HepG2 (cell line): ENCODE results near the gene AGO4.

ENCODE experiments used
- CEBPB ChIP-seq: IDR thresholded peaks from 2 replicates; pipeline ENCODE4 v1.6.1; 2011; ENCODE audit warnings: low read depth, low read length, improper control_type of control experiment, borderline replicate concordance
- NR2F6 ChIP-seq, 2 experiments: IDR thresholded peaks; 2 replicates each; pipeline ENCODE4 v1.6.1; 2016; ENCODE audit warnings: antibody characterized with exemption in 1 of 2, mild to moderate bottlenecking in 1 of 2
- PCBP1 ChIP-seq: fragments of 200-400 bp; formaldehyde crosslinking; IDR thresholded peaks from 2 replicates; pipeline ENCODE4 v1.6.1; 2017; ENCODE audit warnings: mild to moderate bottlenecking, low read depth, low read length, borderline replicate concordance
- REST ChIP-seq, 2 experiments: IDR thresholded peaks; 2 replicates each; pipeline ENCODE4 v1.6.1; 2011 to 2012; ENCODE audit warnings: low read length in 2 of 2, borderline replicate concordance in 1 of 2, low read depth in 1 of 2, mild to moderate bottlenecking in 1 of 2, moderate library complexity in 1 of 2
- SP2 ChIP-seq: sonication (generic); formaldehyde crosslinking; IDR thresholded peaks from 2 replicates; pipeline ENCODE4 v1.5.1; 2020; ENCODE audit warnings: mild to moderate bottlenecking, missing genetic modification reagents
- ZNF274 ChIP-seq: sonication (generic); formaldehyde crosslinking; IDR thresholded peaks from 2 replicates; pipeline ENCODE4 v1.5.1; 2020; ENCODE audit warnings: mild to moderate bottlenecking, missing genetic modification reagents
- ZNF788 ChIP-seq: sonication (generic); formaldehyde crosslinking; IDR thresholded peaks from 2 replicates; pipeline ENCODE4 v1.5.0; 2020; ENCODE audit warnings: mild to moderate bottlenecking, missing genetic modification reagents, borderline replicate concordance

- TF ChIP-seq REST (IDR thresholded peaks at IDR 0.05; ENCODE audit: borderline replicate concordance in 1 of 2, low read depth in 1 of 2, low read length in 2 of 2) = no peak
- no peak for TF ChIP-seq PCBP1
- TF ChIP-seq ZNF788 (CRISPR knock-in tag) = no peak
- no peak for TF ChIP-seq NR2F6 (IDR thresholded peaks at IDR 0.05)
- no peak for TF ChIP-seq NR2F6 (CRISPR knock-in tag; IDR thresholded peaks at IDR 0.05)
- TF ChIP-seq CEBPB = no peak
- TF ChIP-seq SP2 (CRISPR knock-in tag) = no peak
- no peak for TF ChIP-seq ZNF274 (CRISPR knock-in tag)
These were observed 47.3 kb downstream of the AGO4 start for GRCh38 chr1:35854989-35855700.
